Adipocyte (in vitro differentiated cells): ENCODE data around the gene CMIP.

Experiments
- DNase-seq: peaks from one replicate; pipeline ENCODE4 v3.0.0-alpha.2; 2015; ENCODE audit warnings: low read depth
- H3K27me3 ChIP-seq: replicated peaks from 2 replicates; pipeline ENCODE4 v1.7.0; 2013; ENCODE audit warnings: mild to moderate bottlenecking, low read length, moderate library complexity; ENCODE audit not compliant: control insufficient read depth, insufficient read depth
- H3K36me3 ChIP-seq: 2 replicates; pipeline ENCODE4 v1.7.0; 2013; ENCODE audit warnings: low read length, mild to moderate bottlenecking, moderate library complexity; ENCODE audit not compliant: control insufficient read depth, insufficient read depth, severe bottlenecking
- H3K4me1 ChIP-seq: 2 replicates; pipeline ENCODE4 v1.7.0; 2013; ENCODE audit warnings: mild to moderate bottlenecking, low read length, moderate library complexity; ENCODE audit not compliant: control insufficient read depth, insufficient read depth
- H3K4me3 ChIP-seq: 2 replicates; pipeline ENCODE4 v1.7.0; 2013; ENCODE audit warnings: mild to moderate bottlenecking, low read length, moderate library complexity
- H3K9ac ChIP-seq: 2 replicates; pipeline ENCODE4 v1.7.0; 2013; ENCODE audit warnings: mild to moderate bottlenecking, low read length, moderate library complexity
- H3K9me3 ChIP-seq: 2 replicates; pipeline ENCODE4 v1.7.0; 2013; ENCODE audit warnings: mild to moderate bottlenecking, low read length, moderate library complexity; ENCODE audit not compliant: control insufficient read depth

The CMIP gene

DNA sequence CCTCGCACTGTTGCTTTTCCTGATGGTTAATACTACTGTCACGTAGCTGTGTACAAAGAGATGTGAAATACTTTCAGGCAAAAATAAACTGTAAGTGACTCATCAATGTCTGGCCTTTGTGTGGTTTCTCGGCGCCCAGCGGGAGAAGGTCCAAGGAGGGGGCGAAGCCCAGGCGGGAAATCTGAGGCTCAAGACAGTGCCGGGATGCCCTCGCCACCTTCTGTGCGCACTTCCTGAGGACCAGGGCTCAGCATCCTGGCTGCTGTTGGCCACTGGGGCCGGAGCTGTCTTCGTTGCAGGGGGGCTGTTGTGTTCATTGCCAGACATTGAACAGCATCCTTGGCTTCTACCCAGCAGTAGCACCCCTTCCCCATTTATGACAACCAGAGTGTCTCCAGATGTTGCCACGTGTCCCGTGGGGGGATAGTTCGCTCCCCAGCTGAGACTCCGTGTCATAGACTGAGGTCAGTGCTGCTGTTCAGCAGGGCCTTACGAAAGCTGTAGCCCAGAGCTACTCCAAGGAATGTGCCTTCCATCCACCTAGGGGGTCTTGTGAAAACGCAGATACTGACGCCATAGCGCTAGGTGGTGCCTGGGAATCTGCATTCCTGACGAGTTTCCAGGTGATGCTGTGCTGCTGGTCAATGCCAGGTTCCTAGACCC is 267.2 kb downstream of the CMIP start:
- H3K36me3 ChIP-seq, result peaks cover 24% of the 10 kb centered on the region
- H3K9ac ChIP-seq, result peak overlapping the region; percentile 14
- H3K9me3 ChIP-seq, result no peaks in the 10 kb centered on the region
- no peak overlapping the region for H3K4me3 ChIP-seq
- peaks cover 3% of the 10 kb centered on the region for H3K27me3 ChIP-seq
- peaks cover 21% of the 10 kb centered on the region for H3K4me1 ChIP-seq
- DNase-seq, result peak; percentile 90

DNA sequence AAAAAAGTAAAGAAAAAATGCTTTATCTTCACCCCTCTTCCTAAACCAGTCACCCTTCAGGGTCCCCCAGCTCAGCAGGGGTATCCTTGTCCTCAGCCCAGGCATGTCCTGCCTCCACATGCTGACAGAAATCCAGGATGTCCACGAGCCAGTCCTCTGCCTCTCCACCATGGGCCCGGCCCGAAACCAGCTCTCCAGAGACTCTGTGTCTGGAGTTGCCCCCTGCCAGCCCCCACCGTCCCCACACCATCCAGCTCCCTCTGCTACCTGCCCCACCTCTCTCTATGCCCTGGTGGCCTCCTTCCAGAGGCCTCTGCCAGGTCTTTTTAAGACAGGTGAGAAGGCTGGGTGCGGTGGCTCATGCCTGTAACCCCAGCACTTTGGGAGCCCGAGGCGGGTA is 268.1 kb downstream of the CMIP start:
- peaks cover 3% of the 10 kb centered on the region for H3K27me3 ChIP-seq
- H3K9me3 ChIP-seq, result no peaks in the 10 kb centered on the region
- no peak overlapping the region for H3K9ac ChIP-seq
- H3K4me3 ChIP-seq, result no peak overlapping the region
- H3K4me1 ChIP-seq, result peaks cover 15% of the 10 kb centered on the region
- H3K36me3 ChIP-seq, result peaks cover 15% of the 10 kb centered on the region
- DNase-seq, result no peak

DNA sequence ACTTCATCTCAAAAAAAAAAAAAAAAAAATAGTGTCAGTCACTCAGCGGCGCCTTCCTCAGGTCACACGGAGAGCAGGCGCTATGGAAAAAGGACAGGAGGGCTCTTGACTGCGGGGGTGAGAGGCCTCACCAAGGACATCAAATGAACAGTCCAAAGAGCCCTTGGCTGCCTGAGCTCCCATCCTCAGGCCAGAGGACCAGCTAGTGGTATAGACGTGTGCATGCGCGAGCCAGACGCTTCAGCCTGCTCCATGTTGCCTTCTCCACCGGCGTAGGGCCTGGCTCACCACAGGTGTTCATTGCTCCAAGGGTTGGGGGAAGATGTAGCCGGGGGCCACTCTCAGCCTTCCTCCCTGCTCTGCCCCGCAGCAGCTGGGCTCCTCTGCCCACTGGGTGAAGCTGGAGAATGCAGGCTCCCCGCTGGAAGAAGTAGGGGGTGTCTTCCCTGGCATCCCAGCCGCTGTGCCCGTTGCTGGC is 268.7 kb downstream of the CMIP start:
- no peak for DNase-seq

DNA sequence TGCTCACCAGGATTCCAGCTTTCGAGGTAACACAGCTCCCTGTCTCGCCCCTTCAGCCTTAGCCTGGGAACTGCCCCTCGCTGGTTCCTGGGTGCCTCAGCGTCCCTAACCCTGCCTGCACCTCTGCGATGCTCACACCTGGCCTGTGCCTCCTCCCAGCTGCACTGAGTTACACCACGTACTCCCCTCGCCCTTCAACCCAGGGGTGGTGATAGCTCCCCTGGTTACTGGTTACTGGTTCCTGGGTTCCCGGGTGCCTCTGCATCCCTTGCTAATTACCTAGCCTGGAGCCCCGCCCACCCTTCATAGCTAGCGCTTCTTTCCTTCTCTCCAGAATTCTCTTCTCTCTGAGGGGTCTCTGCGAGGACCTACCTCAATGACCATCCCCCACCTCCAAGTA is 269.2 kb downstream of the CMIP start:
- H3K9me3 ChIP-seq, result no peaks in the 10 kb centered on the region
- DNase-seq, result no peak
- H3K9ac ChIP-seq, result no peak overlapping the region
- no peak overlapping the region for H3K4me3 ChIP-seq
- peaks cover 6% of the 10 kb centered on the region for H3K27me3 ChIP-seq
- peaks cover 11% of the 10 kb centered on the region for H3K4me1 ChIP-seq
- peaks cover 5% of the 10 kb centered on the region for H3K36me3 ChIP-seq

More for the DNA sequence above, 268.7 kb downstream of the CMIP start:
- Histone ChIP-seq H3K4me3 (no peak overlapping the region), H3K4me1 (peaks cover 15% of the 10 kb centered on the region), H3K9ac (no peak overlapping the region), H3K9me3 (no peaks in the 10 kb centered on the region), H3K36me3 (peaks cover 9% of the 10 kb centered on the region), H3K27me3 (peaks cover 6% of the 10 kb centered on the region)

DNA sequence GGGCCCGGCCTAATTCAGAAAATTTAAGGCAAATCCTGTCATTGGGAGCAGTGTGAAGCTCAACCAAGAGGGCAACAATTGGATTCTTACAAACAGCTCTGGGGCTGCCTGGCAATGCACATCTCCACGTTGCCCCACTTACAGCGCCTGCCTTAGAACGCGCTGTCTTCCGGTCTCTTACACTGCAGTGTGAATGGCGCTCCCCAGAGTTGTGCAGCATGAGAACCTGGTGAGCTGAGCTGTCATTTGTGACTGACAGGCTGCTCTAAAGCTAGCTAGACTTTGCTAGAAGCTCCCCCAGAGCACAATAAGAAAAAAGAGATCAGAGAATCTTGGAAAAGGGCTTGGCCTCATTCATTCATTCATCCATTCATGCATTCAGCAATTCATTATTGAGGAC is 270.0 kb downstream of the CMIP start:
- Histone ChIP-seq H3K27me3 (peaks cover 6% of the 10 kb centered on the region), H3K4me3 (no peak overlapping the region), H3K9ac (no peak overlapping the region), H3K4me1 (peaks cover 11% of the 10 kb centered on the region), H3K9me3 (no peaks in the 10 kb centered on the region), H3K36me3 (no peaks in the 10 kb centered on the region)
- no peak for DNase-seq

DNA sequence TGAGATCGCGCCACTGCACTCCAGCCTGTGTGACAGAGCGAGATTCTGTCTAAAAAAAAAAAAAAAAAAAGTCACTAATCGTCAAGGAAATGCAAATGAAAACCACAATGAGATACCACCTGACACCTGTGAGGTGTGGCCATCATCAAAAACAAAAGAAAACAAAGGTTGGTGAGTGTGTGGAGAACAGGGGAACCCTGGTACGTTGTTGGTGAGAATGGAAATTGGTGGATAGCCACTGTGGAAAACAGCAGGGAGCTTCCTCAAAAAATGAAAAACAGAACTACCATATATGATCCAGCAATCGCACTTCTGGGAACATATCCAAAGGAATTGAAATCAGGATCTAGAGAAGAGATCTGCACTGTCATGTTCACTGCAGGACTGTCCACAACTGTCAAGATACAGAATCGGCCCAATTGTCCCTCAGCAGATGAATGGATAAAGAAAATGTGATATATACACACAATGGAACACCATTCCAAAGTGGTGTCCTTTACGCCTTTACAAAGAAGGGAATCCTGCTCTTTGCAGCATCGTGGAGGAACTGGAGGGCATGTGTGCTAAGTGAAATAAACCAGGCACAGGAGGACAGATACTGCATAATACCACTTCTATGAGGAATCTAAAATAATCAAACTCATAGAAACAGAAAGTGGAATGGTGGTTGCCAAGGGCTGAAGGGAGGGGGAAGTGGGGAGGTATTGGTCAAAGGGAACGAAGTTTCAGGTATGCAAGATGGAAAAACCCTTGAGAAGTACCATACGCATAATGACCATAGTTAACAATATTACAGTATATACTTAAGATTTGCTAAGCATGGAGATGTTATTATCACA is 271.0 kb downstream of the CMIP start:
- no peaks in the 10 kb centered on the region for H3K36me3 ChIP-seq
- peaks cover 6% of the 10 kb centered on the region for H3K27me3 ChIP-seq
- peaks cover 11% of the 10 kb centered on the region for H3K4me1 ChIP-seq
- no peak overlapping the region for H3K9ac ChIP-seq
- no peaks in the 10 kb centered on the region for H3K9me3 ChIP-seq
- H3K4me3 ChIP-seq, result no peak overlapping the region
- no peak for DNase-seq

DNA sequence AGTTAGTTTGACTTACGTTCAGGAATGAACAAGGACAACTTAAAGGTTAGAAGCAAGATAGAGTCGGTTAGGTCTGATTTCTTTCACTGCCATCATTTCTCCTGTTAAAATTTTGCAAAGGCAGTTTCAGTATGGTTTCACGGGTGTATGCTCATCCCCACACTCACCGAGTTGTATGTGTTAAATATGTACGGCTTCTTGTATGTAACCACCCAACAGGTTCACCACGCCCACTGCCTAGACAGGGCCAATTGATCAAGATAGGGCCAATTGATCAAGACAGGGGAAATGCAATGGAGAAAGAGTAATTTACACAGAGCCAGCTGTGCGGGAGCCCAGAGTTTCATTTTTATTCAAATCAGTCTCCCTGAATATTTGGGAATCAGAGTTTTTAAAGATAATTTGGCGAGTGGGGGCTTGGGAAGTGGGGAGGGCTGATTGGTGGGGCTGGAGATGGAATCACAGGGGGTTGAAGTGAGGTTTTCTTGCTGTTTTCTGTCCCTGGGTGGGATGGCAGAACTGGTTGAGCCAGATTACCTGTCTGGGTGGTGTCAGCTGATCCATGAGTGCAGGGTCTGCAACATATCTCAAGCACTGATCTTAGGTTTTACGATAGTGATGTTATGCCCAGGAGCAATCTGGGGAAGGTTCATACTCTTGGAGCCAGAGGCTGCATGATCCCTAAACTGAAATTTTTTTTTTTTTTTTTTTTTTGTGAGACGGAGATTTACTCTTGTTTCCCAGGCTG is 272.0 kb downstream of the CMIP start:
- H3K9ac ChIP-seq, result no peak overlapping the region
- H3K36me3 ChIP-seq, result no peaks in the 10 kb centered on the region
- no peak overlapping the region for H3K4me3 ChIP-seq

DNA sequence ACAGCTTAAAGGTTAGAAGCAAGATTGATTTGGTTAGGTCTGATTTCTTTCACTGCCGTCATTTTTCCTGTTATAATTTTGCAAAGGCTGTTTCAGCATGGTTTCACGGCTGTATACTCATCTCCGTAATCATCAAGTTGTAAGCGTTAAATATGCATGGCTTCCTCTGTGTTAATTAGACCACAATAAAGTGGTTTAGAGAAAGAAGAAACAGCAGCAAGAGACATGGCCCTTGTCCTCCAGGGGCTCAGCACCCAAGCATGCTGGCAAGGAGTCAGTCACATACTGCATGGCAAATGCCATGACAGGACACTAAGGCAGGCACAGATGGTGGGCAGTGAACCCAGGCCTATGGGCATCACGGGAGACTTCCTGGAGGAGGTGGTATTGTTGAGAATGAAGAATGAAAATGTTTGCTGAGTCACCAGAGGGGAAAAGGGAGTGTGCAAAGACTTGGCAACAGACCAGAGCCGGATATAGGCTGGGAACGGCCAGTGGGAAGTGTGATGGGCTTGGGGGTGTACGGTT is 273.1 kb downstream of the CMIP start:
- DNase-seq, result no peak
- no peak overlapping the region for H3K9ac ChIP-seq
- H3K9me3 ChIP-seq, result no peaks in the 10 kb centered on the region
- no peaks in the 10 kb centered on the region for H3K36me3 ChIP-seq
- peaks cover 6% of the 10 kb centered on the region for H3K27me3 ChIP-seq
- no peak overlapping the region for H3K4me3 ChIP-seq
- H3K4me1 ChIP-seq, result no peaks in the 10 kb centered on the region

More for the DNA sequence above, 272.0 kb downstream of the CMIP start:
- Histone ChIP-seq H3K27me3 (peaks cover 6% of the 10 kb centered on the region), H3K4me1 (peaks cover 5% of the 10 kb centered on the region), H3K9me3 (no peaks in the 10 kb centered on the region)
- DNase-seq, result no peak

DNA sequence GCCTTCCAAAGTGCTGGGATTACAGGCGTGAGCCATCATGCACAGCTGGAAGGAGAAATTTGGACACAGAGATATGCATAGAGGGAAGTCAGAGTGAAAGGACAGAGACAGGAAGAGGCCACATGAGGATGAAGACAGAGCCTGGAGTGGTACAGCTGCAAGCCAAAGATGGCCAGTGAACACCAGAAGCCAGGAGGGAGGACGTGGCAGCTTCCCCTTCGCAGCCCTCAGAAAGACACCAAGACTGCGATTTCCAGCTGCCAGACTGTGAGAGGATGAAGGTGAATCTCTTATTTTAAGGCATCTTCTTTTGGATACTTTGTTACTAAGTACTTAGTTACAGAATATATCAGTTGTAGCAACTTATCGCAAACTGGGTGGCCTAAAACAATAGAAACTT is 274.0 kb downstream of the CMIP start:
- Histone ChIP-seq H3K4me3 (no peak overlapping the region), H3K27me3 (peaks cover 6% of the 10 kb centered on the region), H3K9ac (no peak overlapping the region), H3K9me3 (no peaks in the 10 kb centered on the region), H3K4me1 (no peaks in the 10 kb centered on the region), H3K36me3 (no peaks in the 10 kb centered on the region)
- DNase-seq, result no peak

DNA sequence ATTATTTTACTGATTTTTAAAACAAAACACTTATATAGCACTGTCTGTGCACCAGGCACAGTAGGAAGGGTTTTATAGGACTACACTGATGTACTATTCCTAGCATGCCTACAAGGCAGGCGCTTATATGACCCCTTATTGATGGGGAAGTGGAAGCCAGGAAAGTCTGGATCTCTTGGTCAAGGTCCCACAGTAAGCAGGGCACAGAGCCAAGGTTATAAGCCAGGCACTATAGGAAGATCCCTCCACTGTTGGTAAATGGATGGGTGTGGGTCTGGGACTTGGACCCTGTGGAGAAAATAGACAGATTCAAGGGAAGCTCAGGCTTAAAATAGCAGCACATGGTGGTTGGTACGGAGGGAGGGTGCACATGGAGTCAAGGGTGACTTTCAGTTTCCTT is 275.4 kb downstream of the CMIP start:
- Histone ChIP-seq H3K9me3 (no peaks in the 10 kb centered on the region), H3K36me3 (no peaks in the 10 kb centered on the region), H3K4me1 (no peaks in the 10 kb centered on the region), H3K27me3 (peaks cover 13% of the 10 kb centered on the region), H3K9ac (no peak overlapping the region), H3K4me3 (no peak overlapping the region)
- no peak for DNase-seq
